Measurements from ENCODE around the gene PAQR5. TPM values are rescaled to one million over a fixed set of nuclear protein-coding genes. Genes with fewer than 3 reads are reported as not detected.

The PAQR5 gene
- total and polyA plus RNA-seq, 4 donors: 0.19 to 1.1 (median 0.53) TPM

DNA sequence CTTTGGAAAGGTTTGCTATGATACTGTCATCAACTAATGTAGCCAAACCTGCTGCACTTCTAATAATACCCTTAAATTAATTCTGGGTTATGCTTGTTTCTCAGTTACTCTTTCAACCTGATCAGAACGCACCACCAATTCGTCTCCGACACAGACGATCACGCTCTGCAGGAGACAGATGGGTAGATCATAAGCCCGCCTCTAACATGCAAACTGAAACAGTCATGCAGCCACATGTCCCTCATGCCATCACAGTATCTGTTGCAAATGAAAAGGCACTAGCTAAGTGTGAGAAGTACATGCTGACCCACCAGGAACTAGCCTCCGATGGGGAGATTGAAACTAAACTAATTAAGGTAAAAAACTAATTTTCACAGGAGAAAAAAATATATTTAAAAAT is 146.0 kb downstream of the PAQR5 start:
- no peaks in the 10 kb centered on the region for H3K4me1 ChIP-seq (ENCODE audit: control insufficient read depth in 4 of 4, insufficient read depth in 4 of 4, low read length in 3 of 4)
- H3K4me3 ChIP-seq (ENCODE audit: low read depth in 1 of 3, low read length in 3 of 3): no peak overlapping the region
- no peak overlapping the region for H3K9ac ChIP-seq (ENCODE audit: low read depth in 1 of 2, low read length in 2 of 2)
- no peaks in the 10 kb centered on the region for H3K36me3 ChIP-seq (ENCODE audit: control insufficient read depth in 4 of 4, insufficient read depth in 3 of 4, low read depth in 1 of 4, low read length in 3 of 4)
- no peaks in the 10 kb centered on the region for H3K9me3 ChIP-seq (ENCODE audit: control insufficient read depth in 4 of 4, low read length in 3 of 4)
- TF ChIP-seq, protein P1, sequence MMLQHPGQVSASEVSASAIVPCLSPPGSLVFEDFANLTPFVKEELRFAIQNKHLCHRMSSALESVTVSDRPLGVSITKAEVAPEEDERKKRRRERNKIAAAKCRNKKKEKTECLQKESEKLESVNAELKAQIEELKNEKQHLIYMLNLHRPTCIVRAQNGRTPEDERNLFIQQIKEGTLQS (IDR thresholded peaks at IDR 0.05): no peak
- TF ChIP-seq, protein P2, sequence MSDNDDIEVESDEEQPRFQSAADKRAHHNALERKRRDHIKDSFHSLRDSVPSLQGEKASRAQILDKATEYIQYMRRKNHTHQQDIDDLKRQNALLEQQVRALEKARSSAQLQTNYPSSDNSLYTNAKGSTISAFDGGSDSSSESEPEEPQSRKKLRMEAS (IDR thresholded peaks at IDR 0.05): no peak
- TF ChIP-seq HNF4A (conservative IDR thresholded peaks at IDR 0.05): no peak
- TF ChIP-seq JUND (IDR thresholded peaks at IDR 0.05): no peak
- no peak for TF ChIP-seq NR2F2 (IDR thresholded peaks at IDR 0.05)
- TF ChIP-seq HNF4G (IDR thresholded peaks at IDR 0.05): no peak
- no peak for TF ChIP-seq RAD21 (IDR thresholded peaks at IDR 0.05)
- no peak for TF ChIP-seq GABPA (IDR thresholded peaks at IDR 0.05 in 1 of 2, conservative IDR thresholded peaks at IDR 0.05 in 1 of 2)
- TF ChIP-seq, protein P3, sequence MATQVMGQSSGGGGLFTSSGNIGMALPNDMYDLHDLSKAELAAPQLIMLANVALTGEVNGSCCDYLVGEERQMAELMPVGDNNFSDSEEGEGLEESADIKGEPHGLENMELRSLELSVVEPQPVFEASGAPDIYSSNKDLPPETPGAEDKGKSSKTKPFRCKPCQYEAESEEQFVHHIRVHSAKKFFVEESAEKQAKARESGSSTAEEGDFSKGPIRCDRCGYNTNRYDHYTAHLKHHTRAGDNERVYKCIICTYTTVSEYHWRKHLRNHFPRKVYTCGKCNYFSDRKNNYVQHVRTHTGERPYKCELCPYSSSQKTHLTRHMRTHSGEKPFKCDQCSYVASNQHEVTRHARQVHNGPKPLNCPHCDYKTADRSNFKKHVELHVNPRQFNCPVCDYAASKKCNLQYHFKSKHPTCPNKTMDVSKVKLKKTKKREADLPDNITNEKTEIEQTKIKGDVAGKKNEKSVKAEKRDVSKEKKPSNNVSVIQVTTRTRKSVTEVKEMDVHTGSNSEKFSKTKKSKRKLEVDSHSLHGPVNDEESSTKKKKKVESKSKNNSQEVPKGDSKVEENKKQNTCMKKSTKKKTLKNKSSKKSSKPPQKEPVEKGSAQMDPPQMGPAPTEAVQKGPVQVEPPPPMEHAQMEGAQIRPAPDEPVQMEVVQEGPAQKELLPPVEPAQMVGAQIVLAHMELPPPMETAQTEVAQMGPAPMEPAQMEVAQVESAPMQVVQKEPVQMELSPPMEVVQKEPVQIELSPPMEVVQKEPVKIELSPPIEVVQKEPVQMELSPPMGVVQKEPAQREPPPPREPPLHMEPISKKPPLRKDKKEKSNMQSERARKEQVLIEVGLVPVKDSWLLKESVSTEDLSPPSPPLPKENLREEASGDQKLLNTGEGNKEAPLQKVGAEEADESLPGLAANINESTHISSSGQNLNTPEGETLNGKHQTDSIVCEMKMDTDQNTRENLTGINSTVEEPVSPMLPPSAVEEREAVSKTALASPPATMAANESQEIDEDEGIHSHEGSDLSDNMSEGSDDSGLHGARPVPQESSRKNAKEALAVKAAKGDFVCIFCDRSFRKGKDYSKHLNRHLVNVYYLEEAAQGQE (IDR thresholded peaks at IDR 0.05): no peak
- TF ChIP-seq, protein P4, sequence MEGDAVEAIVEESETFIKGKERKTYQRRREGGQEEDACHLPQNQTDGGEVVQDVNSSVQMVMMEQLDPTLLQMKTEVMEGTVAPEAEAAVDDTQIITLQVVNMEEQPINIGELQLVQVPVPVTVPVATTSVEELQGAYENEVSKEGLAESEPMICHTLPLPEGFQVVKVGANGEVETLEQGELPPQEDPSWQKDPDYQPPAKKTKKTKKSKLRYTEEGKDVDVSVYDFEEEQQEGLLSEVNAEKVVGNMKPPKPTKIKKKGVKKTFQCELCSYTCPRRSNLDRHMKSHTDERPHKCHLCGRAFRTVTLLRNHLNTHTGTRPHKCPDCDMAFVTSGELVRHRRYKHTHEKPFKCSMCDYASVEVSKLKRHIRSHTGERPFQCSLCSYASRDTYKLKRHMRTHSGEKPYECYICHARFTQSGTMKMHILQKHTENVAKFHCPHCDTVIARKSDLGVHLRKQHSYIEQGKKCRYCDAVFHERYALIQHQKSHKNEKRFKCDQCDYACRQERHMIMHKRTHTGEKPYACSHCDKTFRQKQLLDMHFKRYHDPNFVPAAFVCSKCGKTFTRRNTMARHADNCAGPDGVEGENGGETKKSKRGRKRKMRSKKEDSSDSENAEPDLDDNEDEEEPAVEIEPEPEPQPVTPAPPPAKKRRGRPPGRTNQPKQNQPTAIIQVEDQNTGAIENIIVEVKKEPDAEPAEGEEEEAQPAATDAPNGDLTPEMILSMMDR (IDR thresholded peaks at IDR 0.05; ENCODE audit: low read depth, low read length, missing input control): no peak
- TF ChIP-seq YY1 (IDR thresholded peaks at IDR 0.05): no peak
- TF ChIP-seq EGR1 (IDR thresholded peaks at IDR 0.05; ENCODE audit: low read depth in 2 of 2): no peak
- TF ChIP-seq, protein P5, sequence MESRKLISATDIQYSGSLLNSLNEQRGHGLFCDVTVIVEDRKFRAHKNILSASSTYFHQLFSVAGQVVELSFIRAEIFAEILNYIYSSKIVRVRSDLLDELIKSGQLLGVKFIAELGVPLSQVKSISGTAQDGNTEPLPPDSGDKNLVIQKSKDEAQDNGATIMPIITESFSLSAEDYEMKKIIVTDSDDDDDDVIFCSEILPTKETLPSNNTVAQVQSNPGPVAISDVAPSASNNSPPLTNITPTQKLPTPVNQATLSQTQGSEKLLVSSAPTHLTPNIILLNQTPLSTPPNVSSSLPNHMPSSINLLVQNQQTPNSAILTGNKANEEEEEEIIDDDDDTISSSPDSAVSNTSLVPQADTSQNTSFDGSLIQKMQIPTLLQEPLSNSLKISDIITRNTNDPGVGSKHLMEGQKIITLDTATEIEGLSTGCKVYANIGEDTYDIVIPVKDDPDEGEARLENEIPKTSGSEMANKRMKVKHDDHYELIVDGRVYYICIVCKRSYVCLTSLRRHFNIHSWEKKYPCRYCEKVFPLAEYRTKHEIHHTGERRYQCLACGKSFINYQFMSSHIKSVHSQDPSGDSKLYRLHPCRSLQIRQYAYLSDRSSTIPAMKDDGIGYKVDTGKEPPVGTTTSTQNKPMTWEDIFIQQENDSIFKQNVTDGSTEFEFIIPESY (IDR thresholded peaks at IDR 0.05): no peak
- TF ChIP-seq TAF1 (conservative IDR thresholded peaks at IDR 0.05): no peak
- no peak for TF ChIP-seq SP1 (IDR thresholded peaks at IDR 0.05)
- no peak for TF ChIP-seq FOXA2 (IDR thresholded peaks at IDR 0.05)
- no peak for TF ChIP-seq RXRA (IDR thresholded peaks at IDR 0.05)
- TF ChIP-seq FOXA1 (IDR thresholded peaks at IDR 0.05): no peak
- no peak overlapping the region for H3K27ac ChIP-seq (ENCODE audit: low read depth in 1 of 2, low read length in 2 of 2)
- no peaks in the 10 kb centered on the region for H3K27me3 ChIP-seq (ENCODE audit: control insufficient read depth in 4 of 4, insufficient read depth in 4 of 4, low read length in 3 of 4)
- DNase-seq (ENCODE audit: low spot score): no peak
- 99% methylated on average over 7 of the region's 7 CpGs for WGBS

All from liver (tissue), 9 donors.